DMS114 treated with DMSO at 0.1 percent for 48 hours (cell line): ENCODE results near the gene CGB8.
"Not testable (repeated sequence)": the region's sequence is repeated elsewhere in the genome, so short reads cannot be mapped to it uniquely, and the experiment has no call there.

Experiments
- DNase-seq: peaks from one replicate; lab custom pipeline; 2025; ENCODE audit not compliant: unreplicated experiment; lab: John Stamatoyannopoulos, UW

Gene CGB8

DNA sequence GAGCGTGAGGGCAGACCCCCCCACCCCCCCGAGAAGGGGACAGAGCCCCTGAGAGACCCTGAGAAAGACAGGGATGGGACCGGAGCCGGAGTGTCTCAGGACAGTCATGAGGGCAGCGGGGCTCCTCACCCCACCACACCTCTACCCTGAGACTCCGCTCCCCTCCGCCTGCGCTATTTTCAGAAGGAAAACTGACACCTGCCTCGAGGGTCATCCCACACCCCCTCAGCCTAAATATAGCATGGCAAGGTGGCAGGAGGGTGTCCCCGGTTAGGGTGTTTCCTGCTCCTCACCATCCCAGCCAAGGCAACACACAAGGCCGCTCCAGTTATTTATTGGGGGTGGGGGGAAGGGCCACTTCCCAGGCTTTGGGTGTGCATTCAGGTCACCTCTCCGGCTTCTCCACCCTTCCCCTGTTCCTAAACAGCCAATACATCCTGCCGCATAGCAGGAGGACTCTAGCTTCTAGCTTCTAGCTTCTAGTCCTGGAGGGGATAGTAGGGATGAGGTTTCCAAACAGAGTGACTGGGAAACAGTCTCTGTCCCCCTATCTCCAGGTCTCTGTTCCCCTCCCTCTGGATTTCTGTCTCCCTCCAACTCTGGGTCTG lies 17.1 kb upstream of the CGB8 start:
- no peak for DNase-seq

DNA sequence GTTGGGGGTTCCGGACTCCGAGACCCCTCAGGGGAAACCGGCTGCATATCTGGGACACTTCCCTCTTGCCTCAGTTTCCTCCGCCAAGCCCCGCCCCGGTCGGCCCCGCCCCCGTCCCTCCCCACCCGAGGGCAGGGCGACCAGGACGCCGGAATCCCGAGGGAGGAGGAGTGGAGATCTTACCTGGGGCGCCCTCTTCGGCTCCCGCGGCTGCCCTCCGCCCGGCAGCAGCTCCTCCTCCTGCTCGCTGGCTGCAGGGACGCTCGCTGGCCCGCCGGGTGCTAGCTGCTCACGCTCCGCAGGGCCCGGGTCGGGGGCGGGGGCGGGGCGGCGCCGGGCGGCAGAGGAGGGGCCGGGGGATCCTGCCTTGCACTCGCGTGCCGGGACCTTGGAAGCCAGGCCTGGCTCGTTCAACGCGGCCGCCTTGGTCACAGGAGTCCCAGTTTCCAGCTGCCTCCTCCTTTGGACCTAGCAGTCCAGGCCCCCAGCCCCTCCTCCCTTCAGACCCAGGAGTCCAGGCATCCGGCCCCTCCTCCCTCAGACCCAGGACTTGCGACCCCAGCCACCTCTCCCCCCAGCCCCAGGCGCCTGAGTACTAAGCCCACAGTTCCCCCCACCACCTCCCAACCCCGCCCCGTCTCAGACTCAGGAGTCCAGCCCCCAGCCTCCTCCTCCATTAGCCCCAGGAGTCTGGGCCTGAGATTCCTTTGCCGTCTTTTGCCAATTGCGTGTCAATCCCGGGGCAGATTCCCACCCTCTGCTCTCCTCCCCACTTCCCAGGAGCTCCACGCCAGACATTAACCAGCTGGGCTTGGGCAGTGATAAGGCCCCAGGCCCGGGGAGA lies 16.1 kb upstream of the CGB8 start, which contains the start of gene NTF4:
Gene NTF4, minus strand, starts transcription at position 51 of the 844 bp plus-strand sequence. CDS start 2,821 bp downstream, outside the sequence.
- DNase-seq: no peak

- DNase-seq: no peak
Observed at GRCh38 chr19:49064029-49064629, 15.2 kb upstream of the CGB8 start.

GRCh38 chr19:49061445-49061844 lies 12.5 kb upstream of the CGB8 start:
- DNase-seq: no peak

DNA sequence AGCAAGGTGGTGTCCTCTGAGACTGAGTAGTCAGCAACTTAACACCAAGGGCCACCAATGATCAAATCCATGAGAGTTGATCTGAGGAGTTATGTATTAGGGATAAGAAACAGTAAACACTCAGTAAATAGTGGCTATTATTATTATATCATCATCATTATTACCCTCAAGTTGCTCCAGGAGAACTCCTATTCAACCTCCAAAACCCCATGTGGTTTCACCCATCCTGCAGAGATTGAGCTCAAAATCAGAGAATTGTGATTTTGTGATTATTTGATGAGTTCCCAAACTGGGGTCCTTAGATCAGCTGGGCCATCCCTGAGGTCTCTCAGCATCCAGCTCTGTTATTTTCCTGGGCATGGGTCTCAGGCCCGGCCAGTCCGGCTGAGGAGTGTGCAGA lies 12.1 kb upstream of the CGB8 start:
- no peak for DNase-seq

DNA sequence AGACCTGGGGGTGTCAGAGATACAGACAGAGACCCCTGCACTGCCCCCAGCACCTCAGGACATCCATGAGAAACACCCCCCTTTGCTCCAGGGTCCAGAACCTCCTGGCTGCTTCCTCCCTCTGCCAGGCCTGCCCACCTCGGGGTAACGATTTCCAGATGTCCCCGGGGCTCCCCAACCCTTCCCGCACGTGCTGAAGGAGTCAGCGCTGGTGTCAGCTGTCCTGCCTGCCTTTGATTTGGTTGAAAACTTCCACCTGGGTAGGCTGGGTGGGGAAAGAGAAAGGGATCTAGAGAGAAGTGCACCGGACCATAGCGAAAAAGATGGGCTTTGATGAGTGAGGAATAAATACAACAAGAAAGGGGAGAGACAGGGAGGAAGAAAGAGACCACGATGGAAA lies 10.1 kb upstream of the CGB8 start:
- no peak for DNase-seq

- no peak for DNase-seq
Observed at GRCh38 chr19:49058562-49058961, 9.7 kb upstream of the CGB8 start.

DNA sequence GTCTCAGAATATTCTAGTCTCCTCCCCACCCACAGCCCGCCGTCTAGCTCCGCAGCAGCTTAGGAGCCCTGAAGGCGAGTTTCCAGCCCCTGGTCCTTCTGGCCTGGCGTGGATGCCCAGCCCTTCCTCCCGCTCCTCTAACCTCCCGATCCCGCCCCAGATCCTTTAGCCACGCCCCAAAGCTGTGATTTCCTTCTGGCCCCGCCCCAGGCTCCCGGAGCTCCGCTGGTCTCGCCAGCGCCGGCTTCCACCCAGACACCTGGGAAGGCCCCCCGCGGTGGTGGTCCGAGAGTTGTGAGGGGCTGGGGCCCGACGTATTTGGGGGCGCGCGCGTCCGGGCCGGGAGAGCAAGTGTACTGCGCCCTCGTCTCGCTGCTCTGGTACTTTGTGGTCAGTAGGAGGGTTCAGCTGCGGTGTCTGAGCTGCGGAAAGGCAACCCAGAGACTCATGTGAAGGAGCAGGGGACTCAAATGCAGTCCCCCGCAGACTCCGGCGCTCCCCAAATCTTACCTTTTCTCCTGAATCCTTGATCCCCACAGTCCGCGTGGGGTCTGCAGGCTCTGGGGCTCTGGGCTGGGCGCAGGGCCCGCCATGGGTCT lies 8.8 kb upstream of the CGB8 start, which contains the start of gene CGB7:
Gene CGB7, minus strand, starts transcription at position 114 of the 599 bp plus-strand sequence. CDS start 2,374 bp downstream, outside the sequence.
- peak; percentile 52 for DNase-seq

- not testable (repeated sequence) for DNase-seq
Observed at GRCh38 chr19:49056902-49057596, 8.1 kb upstream of the CGB8 start.

DNA sequence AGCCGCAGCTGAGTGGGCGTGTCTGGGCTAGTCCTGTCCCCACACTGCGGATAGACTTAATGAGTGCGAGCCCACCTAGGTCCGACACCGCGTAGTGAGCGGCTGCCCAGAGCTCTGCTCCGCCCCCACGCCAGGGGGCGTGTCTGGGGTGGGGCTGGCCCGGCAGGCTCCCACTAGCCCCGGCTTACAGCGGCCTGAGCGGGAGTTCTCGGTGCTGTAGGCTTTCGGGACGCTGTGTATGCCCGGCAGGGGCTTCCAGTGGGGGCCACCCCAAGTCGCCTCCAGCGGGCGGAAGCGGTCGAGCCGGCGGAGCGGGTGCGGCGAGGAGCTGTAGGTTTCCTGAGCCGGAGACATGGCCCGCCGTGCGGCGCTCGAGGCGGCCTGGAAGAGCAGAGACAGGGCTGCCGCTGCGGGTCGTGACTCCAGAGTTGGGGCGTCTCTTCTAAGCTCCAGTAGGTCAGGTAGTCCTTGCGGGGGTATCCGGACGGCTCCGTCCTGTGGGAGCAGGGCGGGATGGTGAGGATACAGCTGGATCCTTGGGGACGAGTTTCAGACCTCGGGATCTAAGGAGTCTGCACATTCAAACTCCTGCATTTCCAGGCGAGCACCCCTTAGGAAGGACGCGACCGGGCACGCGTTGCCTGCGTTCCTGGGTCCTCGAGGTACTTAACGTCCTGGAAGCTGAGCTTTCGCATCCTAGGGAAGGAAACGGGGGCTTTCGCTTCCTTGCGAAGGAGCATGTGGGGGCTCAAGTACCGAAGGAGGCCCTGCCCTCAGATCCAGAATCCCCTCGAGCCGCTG lies 7.4 kb upstream of the CGB8 start:
- DNase-seq: peak; percentile 18

- DNase-seq: not testable (repeated sequence)
Observed at GRCh38 chr19:49050376-49051033, 1.6 kb upstream of the CGB8 start.

- DNase-seq: not testable (repeated sequence)
Observed at GRCh38 chr19:49049834-49050233, 923 bp upstream of the CGB8 start.

DNA sequence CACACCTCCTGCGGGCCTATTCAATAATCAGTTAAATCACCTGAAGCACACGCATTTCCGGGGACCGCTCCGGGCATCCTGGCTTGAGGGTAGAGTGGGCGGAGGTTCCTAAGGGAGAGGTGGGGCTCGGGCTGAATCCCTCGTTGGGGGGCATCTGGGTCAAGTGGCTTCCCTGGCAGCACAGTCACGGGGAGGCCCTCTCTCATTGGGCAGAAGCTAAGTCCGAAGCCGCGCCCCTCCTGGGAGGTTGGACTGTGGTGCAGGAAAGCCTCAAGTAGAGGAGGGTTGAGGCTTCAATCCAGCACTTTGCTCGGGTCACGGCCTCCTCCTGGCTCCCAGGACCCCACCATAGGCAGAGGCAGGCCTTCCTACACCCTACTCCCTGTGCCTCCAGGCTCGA lies 5.4 kb downstream of the CGB8 start, which contains the start of gene CGB5:
Gene CGB5, plus strand, starts transcription at position 301 of the 400 bp plus-strand sequence. CDS start 362 bp downstream, outside the sequence.
- DNase-seq: not testable (repeated sequence)

DNA sequence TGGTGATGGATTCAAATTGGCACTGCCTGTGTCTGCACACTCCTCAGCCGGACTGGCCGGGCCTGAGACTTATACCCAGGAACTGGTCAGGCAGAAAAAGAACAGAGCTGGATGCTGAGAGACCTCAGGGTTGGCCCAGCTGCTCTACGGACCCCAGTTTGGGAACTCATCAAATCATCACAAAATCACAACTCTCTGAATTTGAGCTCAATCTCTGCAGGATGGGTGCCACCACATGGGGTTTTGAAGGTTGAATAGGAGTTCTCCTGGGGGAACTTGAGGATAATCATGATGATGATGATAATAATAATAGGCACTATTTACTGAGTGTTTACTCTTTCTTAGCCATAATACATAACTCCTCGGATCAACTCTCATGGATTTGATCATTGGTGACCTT lies 6.2 kb downstream of the CGB8 start:
- not testable (repeated sequence) for DNase-seq

GRCh38 chr19:49042177-49042576 lies 6.7 kb downstream of the CGB8 start:
- no peak for DNase-seq

- not testable (repeated sequence) for DNase-seq
Observed at GRCh38 chr19:49039736-49040135, 9.2 kb downstream of the CGB8 start.

GRCh38 chr19:49038557-49039276 lies 10.2 kb downstream of the CGB8 start:
- DNase-seq: not testable (repeated sequence)

- not testable (repeated sequence) for DNase-seq
Observed at GRCh38 chr19:49038111-49038510, 10.8 kb downstream of the CGB8 start.

- DNase-seq: not testable (repeated sequence)
Observed at GRCh38 chr19:49036815-49037214, 12.1 kb downstream of the CGB8 start, which contains the start of gene CGB1. CGB1 (minus strand) TSS chr19:49036895; CDS start chr19:49036711, 184 bp downstream.
